ENCODE results near the gene NDUFB10.

DNA sequence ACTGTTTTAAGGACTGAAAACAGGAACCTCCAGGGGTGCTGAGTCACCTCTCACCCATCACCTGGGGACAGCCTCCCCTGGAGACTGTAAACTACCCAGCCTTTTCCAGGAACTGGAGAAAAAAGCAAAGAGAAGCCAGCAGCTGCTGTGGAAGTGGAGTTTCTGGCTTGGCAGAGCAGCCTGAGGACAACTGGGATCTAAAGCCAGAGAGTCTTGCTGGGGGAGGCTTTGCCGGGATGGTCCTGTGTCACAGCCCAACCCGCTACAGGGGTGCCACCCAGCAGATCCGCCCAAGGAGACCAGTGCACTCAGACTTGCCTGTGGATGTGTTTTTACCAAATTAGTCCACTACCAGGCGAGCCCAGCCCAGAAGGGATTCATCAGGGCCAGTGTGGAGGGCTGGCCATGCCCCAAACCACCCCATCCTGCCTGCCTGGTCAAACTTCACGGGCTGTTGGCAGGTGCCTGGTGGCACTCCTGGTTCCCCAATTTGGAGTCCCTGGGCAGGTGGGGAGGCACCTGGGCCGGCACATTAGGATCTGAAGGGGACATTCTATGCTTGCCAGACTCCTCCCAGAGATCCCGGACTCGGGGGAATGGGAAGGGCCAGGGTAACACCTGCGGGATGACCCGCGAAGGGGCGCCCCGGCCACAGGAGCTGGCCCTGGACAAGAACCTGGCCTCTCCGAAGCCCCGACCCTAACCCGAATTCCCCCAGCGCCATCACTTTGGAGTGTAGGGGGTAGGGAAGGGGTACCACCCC lies 17.1 kb upstream of the NDUFB10 start:
- TF ChIP-seq, protein P1, sequence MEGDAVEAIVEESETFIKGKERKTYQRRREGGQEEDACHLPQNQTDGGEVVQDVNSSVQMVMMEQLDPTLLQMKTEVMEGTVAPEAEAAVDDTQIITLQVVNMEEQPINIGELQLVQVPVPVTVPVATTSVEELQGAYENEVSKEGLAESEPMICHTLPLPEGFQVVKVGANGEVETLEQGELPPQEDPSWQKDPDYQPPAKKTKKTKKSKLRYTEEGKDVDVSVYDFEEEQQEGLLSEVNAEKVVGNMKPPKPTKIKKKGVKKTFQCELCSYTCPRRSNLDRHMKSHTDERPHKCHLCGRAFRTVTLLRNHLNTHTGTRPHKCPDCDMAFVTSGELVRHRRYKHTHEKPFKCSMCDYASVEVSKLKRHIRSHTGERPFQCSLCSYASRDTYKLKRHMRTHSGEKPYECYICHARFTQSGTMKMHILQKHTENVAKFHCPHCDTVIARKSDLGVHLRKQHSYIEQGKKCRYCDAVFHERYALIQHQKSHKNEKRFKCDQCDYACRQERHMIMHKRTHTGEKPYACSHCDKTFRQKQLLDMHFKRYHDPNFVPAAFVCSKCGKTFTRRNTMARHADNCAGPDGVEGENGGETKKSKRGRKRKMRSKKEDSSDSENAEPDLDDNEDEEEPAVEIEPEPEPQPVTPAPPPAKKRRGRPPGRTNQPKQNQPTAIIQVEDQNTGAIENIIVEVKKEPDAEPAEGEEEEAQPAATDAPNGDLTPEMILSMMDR (conservative IDR thresholded peaks at IDR 0.05 in 1 of 2, IDR thresholded peaks at IDR 0.05 in 1 of 2; ENCODE audit: low read depth in 1 of 2, low read length in 2 of 2): no peak
- no peak for TF ChIP-seq EZH2 (IDR thresholded peaks at IDR 0.05; ENCODE audit: low read length, missing control alignments)
